GM12878 (cell line): ENCODE measurements around the gene FAM228A.

ENCODE experiments used
- BRCA1 ChIP-seq: IDR thresholded peaks from 2 replicates; pipeline ENCODE4 v1.6.1; 2011; ENCODE audit warnings: low read depth, low read length, improper control_type of control experiment
- CEBPB ChIP-seq, 2 experiments: fragments of 150-350 bp in 1 of 2; IDR thresholded peaks; 2 replicates each; pipeline ENCODE4 v1.6.1; 2012 to 2014; ENCODE audit warnings: low read depth in 2 of 2, low read length in 2 of 2, borderline replicate concordance in 1 of 2, inconsistent platforms in 1 of 2
- CHD2 ChIP-seq: IDR thresholded peaks from 2 replicates; pipeline ENCODE4 v1.6.1; 2011; ENCODE audit warnings: low read depth, low read length, improper control_type of control experiment, borderline replicate concordance
- CTCF ChIP-seq, 3 experiments: IDR thresholded peaks in 2 of 3; conservative IDR thresholded peaks in 1 of 3; 2 replicates each; pipeline ENCODE4 v1.5.1; 2011; ENCODE audit warnings: low read depth in 3 of 3, low read length in 3 of 3, mild to moderate bottlenecking in 3 of 3, control low read depth in 2 of 3, moderate library complexity in 2 of 3, inconsistent platforms in 1 of 3, mixed read lengths in 1 of 3; ENCODE audit not compliant: control insufficient read depth in 2 of 3, insufficient read depth in 1 of 3; ENCODE audit errors: extremely low read depth in 1 of 3
- EED ChIP-seq: sonication (generic); IDR thresholded peaks from 2 replicates; pipeline ENCODE4 v1.6.1; 2016; ENCODE audit warnings: antibody characterized with exemption, low read depth
- EGR1 ChIP-seq, 2 experiments: IDR thresholded peaks; 1 replicate in 1 of 2; 2 replicates in 1 of 2; pipeline ENCODE4 v1.6.1; 2011 to 2012; ENCODE audit warnings: low read depth in 2 of 2, low read length in 2 of 2, borderline replicate concordance in 1 of 2, mild to moderate bottlenecking in 1 of 2, moderate library complexity in 1 of 2
- PBX3 ChIP-seq: IDR thresholded peaks from 2 replicates; pipeline ENCODE4 v1.6.1; 2011; ENCODE audit warnings: mild to moderate bottlenecking, low read depth, low read length, moderate library complexity; ENCODE audit not compliant: insufficient replicate concordance
- RAD51 ChIP-seq: fragments of 450-650 bp; IDR thresholded peaks from 2 replicates; pipeline ENCODE4 v1.6.1; 2016; ENCODE audit warnings: moderate library complexity, mild to moderate bottlenecking, inconsistent platforms
- SMAD1 ChIP-seq: fragments of 450-650 bp; IDR thresholded peaks from 2 replicates; pipeline ENCODE4 v1.6.1; 2018; ENCODE audit warnings: mild to moderate bottlenecking, low read depth; ENCODE audit not compliant: partially characterized antibody
- SMC3 ChIP-seq: IDR thresholded peaks from 2 replicates; pipeline ENCODE4 v1.6.1; 2011; ENCODE audit warnings: low read length, improper control_type of control experiment, borderline replicate concordance
- STAT1 ChIP-seq: fragments of 450-650 bp; conservative IDR thresholded peaks from 2 replicates; pipeline ENCODE4 v1.6.1; 2014; ENCODE audit warnings: antibody characterized with exemption, mild to moderate bottlenecking
- TAF1 ChIP-seq: IDR thresholded peaks from 2 replicates; pipeline ENCODE4 v1.6.1; 2011; ENCODE audit warnings: mild to moderate bottlenecking, low read depth, low read length, borderline replicate concordance
- TCF12 ChIP-seq: IDR thresholded peaks from 2 replicates; pipeline ENCODE4 v1.6.1; 2011; ENCODE audit warnings: low read depth, mild to moderate bottlenecking, low read length
- USF1 ChIP-seq: IDR thresholded peaks from 2 replicates; pipeline ENCODE4 v1.6.1; 2011; ENCODE audit warnings: borderline replicate concordance, low read depth, mild to moderate bottlenecking, moderate library complexity, mixed read lengths, low read length; ENCODE audit not compliant: insufficient read depth; ENCODE audit errors: extremely low read length

GRCh38 chr2:24205131-24205530 lies 30.3 kb downstream of the FAM228A start:
- TF ChIP-seq STAT1 (no peak), EGR1 (IDR thresholded peaks at IDR 0.05; ENCODE audit: borderline replicate concordance in 1 of 2, low read depth in 2 of 2, low read length in 2 of 2) (no peak), TCF12 (no peak), CEBPB (IDR thresholded peaks at IDR 0.05; ENCODE audit: borderline replicate concordance in 1 of 2, low read depth in 2 of 2, low read length in 2 of 2) (no peak), RAD51 (no peak), BRCA1 (no peak), SMAD1 (no peak), CTCF (IDR thresholded peaks at IDR 0.05 in 2 of 3, conservative IDR thresholded peaks at IDR 0.05 in 1 of 3; ENCODE audit: control insufficient read depth in 2 of 3, extremely low read depth in 1 of 3, insufficient read depth in 1 of 3, low read depth in 3 of 3, low read length in 3 of 3) (no peak), PBX3 (no peak), CHD2 (no peak), SMC3 (no peak), EED (no peak), USF1 (no peak), TAF1 (no peak)
